SKM-1 treated with dmso at 0.1 percent for 144 hours (cell line): ENCODE results near the gene AHR.

Experiments used
- DNase-seq: peaks from one replicate; lab custom pipeline; 2025; ENCODE audit not compliant: unreplicated experiment; lab: John Stamatoyannopoulos, UW

The AHR gene

DNA sequence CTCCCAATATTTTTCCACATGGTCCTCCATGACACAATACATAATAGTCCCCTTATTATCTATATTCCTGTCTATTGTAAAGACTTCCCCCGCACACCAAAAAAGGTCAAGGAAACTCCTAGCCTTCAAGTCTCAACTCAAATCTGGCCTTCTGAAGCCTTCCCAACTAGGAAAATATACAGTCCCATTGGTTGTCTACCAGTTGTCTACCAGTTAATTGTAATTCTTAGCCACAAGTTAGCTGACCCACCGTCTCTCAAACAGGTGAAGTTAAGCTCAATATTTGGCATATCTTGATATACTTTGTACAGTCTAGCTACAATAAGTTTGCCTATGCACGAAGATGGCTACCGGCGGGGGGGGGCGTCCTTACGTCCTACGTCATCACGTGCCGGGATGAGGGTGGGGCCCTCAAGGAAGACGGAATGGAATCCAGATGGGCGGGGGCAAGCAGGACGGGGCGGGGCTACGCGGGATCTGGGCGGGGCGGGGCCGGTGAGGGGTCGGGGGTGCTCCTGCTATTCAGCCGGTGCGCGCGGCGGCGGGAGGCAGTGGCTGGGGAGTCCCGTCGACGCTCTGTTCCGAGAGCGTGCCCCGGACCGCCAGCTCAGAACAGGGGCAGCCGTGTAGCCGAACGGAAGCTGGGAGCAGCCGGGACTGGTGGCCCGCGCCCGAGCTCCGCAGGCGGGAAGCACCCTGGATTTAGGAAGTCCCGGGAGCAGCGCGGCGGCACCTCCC lies at the start of gene AHR:
Gene AHR (plus strand): TSS at position 551 of the 738 bp plus-strand sequence. CDS start 613 bp downstream, outside the sequence.
- peak; percentile 81 for DNase-seq

DNA sequence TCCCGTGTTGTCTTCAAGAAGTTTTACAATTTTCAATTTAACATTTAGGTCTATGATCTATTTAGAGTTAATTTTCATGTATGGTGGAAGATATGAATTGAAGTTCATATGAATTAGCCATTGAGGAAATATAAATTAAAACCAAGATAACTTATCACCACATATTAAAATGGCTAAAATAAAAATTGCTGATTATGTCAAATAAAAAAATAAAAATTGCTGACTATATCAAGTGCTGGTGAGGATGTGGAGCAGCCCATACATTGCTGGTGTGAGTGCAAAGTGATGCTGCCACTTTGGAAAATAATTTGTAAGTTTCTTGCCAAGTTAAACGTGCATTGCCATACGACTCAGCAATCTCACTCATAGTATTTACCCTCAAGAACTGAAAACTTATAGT lies 44.6 kb upstream of the AHR start:
- no peak for DNase-seq

DNA sequence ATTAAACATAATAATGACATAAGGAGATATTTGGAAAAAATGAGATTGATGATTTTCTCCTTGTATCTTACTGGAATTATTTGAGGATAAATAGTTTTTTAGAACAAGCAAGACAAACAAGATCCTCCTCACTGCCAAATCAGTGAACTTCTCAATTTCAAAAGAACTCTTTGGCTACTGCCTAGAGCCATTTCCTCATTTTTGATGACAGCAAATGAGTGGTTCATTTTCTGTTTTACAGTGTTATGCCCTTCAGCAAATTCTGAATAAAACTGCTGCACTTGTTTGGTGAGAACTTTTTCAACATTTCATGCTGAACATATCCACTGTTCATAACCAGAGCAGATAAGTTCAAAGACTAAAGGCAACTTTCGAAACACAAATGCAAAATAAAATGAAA lies 42.5 kb upstream of the AHR start:
- DNase-seq, result peak; percentile 46

DNA sequence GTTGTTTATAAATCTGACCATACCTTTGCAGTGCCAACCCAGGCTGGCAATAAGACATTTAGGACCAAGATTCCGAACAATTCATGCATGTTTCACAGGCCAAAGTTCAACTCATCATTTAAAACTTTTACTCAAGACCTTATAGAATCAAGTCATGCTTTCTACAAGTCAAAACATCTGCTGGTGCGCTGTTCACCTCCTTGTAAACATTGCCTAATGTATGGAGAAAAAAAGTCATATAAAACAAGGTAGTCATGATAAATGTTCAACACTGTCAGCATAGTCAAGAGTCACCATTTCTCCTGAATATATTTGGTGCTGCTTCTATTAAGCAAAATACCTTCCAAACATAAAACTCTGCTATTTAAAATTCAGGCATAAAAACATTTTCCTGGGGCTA lies 42.1 kb upstream of the AHR start:
- DNase-seq, result no peak

DNA sequence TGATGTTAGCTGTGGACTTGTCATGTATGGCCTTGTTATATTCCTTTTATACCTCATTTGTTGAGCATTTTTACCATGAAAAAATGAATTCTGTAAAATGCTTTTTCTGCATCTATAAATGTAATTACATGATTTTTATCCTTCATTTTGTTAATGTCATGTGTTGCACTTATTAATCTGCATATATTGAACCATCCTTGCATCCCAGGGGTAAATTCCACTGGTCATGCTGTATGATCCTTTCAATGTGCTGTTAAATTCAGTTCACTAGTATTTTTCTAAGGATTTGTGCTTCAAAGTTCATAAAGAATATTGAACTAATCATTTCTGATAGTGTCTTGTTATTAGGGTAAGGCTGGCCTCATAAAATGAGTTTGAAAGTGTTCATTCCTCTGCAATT lies 31.9 kb upstream of the AHR start:
- DNase-seq, result no peak

DNA sequence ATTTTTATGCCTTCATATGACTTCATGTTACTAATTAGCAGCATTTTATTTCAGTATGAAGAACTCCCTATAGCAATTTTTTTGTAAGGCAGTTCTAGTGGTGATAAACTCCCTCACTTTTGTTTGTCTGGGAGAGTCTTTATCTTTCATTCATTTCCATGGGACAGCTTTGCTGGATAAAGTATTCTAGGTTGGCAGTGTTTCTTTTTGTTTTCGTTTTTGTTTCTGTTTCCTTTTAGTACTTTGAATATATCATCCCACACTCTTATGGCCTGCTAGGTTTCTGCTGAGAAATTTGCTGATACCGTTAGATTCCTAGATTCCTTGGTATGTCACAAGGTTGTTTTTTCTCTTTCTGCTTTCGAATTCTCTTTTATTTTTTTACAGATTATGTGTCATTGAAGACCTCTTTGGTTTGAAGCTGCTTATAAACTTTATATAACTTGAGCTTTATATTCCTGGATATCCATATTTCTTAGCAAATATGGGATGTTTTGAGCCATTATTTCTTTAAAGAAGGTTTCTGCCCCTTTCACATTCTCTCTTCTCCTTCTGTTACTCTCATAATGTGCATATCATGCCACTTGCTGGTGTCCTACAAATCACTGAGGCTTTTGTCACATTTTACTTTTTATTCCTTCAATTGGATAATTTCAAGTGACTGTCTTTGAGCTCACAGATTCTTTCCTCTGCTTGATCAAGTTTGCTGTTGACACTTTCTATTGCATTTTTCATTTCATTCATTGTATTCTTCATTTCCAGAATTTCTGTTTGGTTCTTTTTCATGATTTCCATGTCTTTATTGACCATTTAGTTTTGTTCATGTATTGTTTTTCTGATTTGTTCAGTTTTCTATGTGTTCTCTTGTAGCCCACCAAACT lies 28.9 kb upstream of the AHR start:
- no peak for DNase-seq

DNA sequence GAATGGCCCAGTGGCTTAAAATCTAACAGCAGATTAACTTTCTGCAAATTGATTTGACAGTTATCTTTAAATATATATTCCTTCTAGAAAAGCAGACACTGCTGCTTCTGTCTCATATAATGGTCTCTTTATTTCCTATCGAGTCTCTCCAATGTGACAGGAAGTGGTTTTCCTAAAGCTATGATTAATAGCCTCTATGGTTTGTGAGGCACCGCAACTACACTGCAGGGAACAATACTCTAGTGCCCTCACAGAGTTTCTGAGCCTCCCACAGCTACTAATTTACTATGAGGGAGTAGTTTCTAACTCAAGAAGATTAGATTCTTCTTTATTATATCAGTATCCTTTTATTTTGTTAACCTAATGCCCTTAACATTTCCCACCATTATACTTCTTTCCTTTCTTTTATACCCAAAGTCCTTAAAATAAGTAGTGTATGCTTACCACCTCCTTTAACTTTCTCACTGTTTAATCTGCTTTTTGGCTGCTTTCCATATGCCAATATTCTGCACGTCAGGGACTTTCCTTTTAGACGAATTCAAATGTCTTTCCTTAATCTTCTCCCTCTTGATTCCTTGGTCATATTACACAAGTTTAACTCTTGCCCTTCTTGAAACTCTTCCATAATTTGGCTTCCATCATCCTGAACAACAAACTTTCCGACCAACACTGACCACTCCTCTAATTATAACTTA lies 23.8 kb upstream of the AHR start:
- no peak for DNase-seq

DNA sequence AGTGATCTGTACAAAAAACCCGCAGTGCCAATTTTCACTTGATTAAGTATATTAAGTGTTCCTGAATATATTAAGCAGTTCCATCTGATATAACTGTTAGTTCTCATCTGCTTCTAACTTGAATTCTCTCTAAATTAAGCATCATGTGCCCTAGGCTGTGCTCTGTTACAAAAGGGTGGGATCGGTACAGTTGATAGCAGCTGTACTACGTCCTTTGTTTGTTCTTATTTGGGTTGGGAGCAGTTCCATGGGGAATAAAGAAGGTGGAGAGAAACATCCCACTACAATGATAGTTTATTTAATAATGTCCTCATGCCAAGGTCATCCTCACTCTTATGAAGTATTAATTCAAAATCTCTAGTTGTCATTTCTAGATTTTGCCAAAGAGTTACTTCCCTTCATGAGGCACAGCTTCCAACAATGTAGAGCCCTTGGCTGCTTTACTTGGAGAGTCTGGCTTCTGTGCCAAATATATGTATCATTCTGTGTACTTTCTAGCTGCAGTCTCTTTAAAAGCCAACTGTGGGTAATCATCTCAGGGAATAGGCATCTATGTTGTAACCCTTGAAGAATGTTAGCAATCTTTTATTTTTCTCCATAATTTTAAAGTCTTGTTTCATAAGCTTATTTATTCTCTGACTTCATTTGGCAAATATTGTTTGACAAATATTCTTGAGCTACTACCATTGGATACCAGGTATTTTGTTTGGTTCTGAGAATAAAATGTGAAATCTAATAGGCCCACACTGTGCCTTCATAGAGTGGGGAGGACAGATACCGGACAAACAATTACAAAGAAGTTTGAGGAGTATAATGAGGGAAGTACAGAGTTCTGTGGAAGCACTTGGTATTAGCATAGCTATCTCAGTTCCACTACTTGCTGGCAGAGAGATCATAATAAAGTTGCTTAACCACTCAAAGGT lies 22.4 kb upstream of the AHR start:
- no peak for DNase-seq

DNA sequence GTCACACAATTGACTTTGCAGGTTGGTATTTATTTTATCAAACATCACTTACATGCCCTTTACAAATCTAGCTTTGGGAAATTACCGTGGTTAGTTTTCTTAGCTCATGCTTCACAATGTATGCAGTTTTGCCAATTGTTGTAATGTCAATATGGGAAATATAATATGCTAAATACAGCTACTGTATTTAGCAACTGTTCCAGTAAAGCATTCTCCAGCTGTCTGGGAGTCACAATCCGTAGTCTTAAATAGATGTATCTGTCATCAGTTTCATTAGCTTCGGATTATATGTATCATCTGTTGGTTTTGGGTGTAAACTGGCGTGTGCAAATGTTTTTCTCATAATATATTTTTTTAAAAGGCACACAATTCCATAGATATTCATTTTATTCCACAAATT lies 19.4 kb upstream of the AHR start:
- DNase-seq, result no peak

DNA sequence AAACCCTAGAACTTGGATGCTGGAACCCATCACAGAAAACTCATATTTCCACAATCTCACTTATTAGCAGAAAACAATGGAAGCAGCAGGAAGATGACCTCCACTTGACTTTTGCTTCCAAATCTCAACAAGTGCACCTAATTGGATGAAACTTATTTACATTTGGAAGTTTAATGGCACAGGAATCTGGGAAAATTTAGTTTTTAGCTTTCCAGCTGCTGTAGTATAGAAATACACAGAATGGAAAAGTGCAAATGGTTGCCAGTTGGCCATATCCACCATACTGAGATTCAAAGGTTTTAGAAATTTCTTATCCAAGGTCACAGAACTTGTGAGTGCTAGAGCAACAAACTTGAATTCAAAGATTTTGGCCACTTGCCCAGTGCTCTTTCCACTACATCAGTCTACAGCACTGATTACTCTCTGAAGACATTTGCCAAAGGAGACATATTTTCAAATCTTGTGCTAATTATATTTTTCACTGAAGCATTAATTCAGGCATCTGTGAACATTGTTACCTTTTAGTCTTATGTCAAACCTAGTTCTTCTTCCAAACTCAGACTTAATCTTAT lies 9.3 kb upstream of the AHR start:
- no peak for DNase-seq

DNA sequence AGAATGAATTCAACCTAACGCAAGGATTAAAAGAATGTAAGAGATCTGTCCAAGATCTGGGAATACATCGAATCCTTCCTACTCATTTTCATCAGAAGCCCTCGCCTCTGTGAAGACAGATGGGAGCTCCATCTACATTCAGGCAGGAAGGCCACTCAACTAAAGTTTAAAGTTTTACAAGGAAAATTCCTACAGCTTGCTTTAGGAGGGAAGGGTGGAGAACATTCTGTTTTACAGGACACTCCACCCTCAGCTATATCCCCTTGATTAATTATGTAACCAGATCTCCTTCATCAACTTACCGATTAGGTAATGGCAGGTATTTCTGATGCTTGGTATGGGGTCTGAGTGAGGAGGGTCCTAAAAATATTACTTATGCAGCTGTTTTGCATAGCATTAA lies 5.6 kb upstream of the AHR start:
- no peak for DNase-seq

DNA sequence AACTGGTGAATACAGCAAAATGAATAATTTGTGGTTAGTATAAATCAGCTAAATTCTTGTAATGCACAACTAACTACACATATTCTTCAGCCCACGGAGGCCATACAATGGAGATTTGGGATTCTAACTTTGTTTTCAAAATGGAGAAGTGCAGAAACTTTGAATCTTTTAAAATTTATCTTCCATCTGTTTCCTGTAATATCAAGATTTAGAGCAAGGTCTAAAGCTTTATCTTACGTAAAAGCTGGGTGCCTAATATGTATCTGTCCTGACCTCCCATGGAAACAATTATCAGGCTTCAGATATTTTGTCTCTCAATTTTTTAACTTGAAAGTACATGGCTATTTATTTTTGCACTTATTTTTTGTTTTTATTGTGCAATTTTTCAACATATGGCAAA lies 5.0 kb upstream of the AHR start:
- no peak for DNase-seq

DNA sequence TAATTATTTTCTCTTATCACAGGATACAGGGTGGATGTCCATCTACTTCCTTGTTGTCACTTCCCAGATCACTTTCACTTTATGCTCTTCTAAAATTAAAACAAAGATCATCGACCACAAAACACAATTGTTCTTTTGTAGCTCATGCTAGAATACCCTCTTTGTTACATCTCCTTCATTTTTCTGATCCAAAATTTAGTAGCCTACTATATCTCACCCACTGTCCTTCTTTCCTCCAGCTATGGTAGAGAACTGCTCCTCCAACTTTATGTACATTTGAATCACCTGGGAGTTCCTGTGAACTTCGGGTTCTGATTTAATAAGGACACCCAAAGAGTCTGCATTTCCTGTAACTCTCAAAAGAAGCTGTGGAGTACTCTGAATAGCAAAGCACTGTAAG lies 1.2 kb upstream of the AHR start:
- DNase-seq, result no peak

DNA sequence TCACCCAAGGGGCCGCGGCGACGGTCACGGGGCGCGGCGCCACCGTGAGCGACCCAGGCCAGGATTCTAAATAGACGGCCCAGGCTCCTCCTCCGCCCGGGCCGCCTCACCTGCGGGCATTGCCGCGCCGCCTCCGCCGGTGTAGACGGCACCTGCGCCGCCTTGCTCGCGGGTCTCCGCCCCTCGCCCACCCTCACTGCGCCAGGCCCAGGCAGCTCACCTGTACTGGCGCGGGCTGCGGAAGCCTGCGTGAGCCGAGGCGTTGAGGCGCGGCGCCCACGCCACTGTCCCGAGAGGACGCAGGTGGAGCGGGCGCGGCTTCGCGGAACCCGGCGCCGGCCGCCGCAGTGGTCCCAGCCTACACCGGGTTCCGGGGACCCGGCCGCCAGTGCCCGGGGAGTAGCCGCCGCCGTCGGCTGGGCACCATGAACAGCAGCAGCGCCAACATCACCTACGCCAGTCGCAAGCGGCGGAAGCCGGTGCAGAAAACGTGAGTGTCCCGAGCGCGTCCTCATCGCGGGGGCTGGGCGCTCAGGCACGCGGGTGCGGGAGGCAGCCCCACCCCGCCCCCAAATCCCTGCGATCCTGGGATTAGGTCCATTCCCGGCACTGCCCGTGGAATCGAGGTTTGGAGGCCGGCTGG lies 509 bp downstream of the AHR start:
- DNase-seq, result no peak

DNA sequence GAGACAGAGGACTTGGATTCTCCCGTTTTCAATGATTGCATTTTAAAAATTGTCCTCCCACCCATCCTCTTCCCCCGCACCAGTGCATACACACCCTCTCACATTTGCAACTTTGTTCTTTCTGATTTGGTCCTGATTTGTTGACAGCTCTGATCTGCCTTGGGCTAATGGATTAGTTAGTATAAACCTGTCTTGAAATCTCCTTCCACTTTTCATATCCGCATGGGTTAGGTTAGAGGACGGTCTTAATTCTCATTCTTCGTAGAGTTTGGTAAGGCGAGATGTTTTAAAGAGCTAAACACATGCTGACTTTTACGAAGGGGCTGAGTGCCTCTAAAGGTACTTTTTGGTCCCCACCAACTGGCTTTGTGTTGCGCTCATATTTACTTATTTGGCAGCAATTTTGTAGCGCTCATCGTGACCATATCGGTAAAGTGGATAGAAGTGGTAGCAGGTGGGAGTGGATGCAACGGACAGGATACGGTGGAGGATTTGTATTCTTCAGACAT lies 1.1 kb downstream of the AHR start:
- no peak for DNase-seq

DNA sequence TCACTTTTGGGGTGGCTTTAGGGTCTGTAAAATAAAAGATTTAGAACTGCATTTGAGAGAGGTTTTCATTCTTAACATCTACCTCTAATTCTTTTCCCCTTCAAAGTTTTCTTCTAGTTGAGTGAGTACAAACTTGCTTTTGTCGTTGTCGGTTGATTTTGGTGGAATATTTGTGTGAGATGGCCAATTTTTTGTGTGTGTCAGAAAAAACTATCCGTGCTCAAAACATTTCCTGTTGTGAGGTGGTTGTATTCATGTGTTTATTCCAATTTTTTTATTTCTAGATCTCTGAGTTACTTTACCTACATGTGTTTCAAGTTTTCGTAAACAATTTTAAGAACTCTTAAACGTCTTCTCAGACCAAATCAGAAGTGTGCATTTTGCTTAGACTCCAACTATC lies 1.6 kb downstream of the AHR start:
- DNase-seq, result no peak

DNA sequence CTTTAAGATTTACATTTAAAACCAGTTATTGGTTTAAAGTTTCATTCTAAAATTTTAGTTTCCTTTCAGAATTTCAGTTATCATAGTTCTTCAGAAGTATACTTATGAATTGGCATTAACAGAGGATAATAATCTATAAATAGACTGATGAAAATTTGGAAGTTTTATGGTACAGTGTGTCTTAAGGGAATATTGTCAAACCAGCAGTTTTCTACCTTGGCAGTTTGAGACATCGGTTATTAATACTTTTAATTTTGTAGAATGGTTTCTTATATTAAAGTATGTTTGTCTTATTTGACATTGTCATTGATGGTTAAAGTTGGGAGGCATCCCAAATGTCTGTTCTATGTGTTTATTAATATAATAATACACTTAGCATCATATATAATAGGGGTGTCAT lies 2.0 kb downstream of the AHR start:
- no peak for DNase-seq

DNA sequence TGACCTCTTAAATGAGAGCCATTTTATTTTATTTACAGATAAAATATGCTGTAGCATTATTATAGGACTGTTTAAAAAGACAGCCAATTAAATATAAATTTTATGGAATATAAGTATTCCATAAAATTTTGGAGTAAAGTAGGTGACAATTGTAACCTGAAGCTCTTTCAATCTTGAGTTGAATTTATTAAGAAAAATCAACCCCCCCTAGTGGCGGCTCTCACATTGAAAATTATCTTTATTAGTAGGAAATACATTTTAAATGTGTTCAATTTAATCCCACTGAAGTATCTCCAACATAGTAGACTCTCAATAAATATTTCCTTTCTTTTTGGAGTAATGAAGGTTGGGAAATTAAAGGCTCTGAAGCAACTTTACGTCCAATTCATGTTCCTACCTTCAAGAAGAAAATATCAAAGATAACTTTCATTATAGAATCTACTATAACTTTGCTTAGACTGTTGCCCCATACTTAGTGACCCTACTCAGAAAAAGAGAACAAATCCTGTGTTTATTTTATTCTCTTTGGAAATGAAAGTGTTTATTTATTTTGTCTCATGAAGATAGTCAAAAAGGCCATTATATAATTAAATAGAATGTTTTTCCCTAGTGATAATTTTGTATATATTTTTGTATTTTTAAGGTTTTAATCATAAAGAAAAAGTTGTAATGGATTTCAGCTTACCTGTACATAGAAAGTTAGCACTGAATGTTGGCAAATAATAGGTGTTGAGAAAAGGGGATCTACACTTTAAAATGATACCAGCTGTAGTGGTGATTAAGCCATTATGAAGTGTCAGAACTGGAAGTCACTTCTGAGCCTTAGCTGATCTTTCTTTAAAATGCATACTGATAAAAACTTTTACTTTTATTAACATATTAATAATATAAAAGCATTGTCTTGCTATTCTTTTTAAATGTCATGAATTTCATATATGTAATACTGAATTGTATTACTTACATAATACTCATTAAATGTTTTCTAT lies 3.3 kb downstream of the AHR start:
- DNase-seq, result peak; percentile 24
